Neuronal stem cell (in vitro differentiated cells): Measurements from ENCODE around the gene COLEC12.
A peak's percentile ranks its signal among the peaks of the same experiment; 100 is the strongest.

ENCODE experiments used
- DNase-seq: peaks from one replicate; pipeline ENCODE4 v3.0.0-alpha.2; 2013; ENCODE audit warnings: low spot score
- H2AFZ ChIP-seq: one replicate; pipeline ENCODE4 v1.6.1; 2013; ENCODE audit warnings: mild to moderate bottlenecking, low read length, inconsistent platforms
- H2AK5ac ChIP-seq: 2 replicates; pipeline ENCODE4 v1.6.1; 2013; ENCODE audit warnings: low read depth, mild to moderate bottlenecking, inconsistent platforms, low read length, moderate library complexity, mixed read lengths
- H2BK120ac ChIP-seq: 2 replicates; pipeline ENCODE4 v1.6.1; 2013; ENCODE audit warnings: low read depth, mild to moderate bottlenecking, inconsistent platforms, low read length, moderate library complexity, mixed read lengths
- H2BK12ac ChIP-seq: one replicate; pipeline ENCODE4 v1.6.1; 2013; ENCODE audit warnings: low read length, inconsistent platforms
- H2BK15ac ChIP-seq: 2 replicates; pipeline ENCODE4 v1.6.1; 2013; ENCODE audit warnings: mild to moderate bottlenecking, low read length, inconsistent platforms, mixed read lengths
- H2BK5ac ChIP-seq: one replicate; pipeline ENCODE4 v1.6.1; 2013; ENCODE audit warnings: inconsistent platforms, mild to moderate bottlenecking, low read length, moderate library complexity
- H3K14ac ChIP-seq: one replicate; pipeline ENCODE4 v1.6.1; 2013; ENCODE audit warnings: low read length, inconsistent platforms
- H3K18ac ChIP-seq: 2 replicates; pipeline ENCODE4 v1.6.1; 2013; ENCODE audit warnings: low read length, inconsistent platforms
- H3K23ac ChIP-seq: 2 replicates; pipeline ENCODE4 v1.6.1; 2013; ENCODE audit warnings: low read depth, mild to moderate bottlenecking, mixed read lengths, low read length, inconsistent platforms; ENCODE audit not compliant: poor library complexity
- H3K27ac ChIP-seq: replicated peaks from 3 replicates; pipeline ENCODE4 v1.5.1; 2013; ENCODE audit warnings: low read length, inconsistent platforms
- H3K27me3 ChIP-seq, 3 experiments: 2 replicates each; pipeline ENCODE4 v1.6.1; 2013; ENCODE audit warnings: low read length in 3 of 3, mild to moderate bottlenecking in 2 of 3, inconsistent platforms in 1 of 3, low read depth in 1 of 3, mixed read lengths in 1 of 3, moderate library complexity in 1 of 3; ENCODE audit not compliant: control insufficient read depth in 3 of 3, insufficient read depth in 3 of 3
- H3K36me3 ChIP-seq, 2 donors: replicated peaks in 1 of 2; 2 replicates each; pipeline ENCODE4 v1.6.1; 2013; ENCODE audit warnings: low read length in 2 of 2; ENCODE audit not compliant: control insufficient read depth in 2 of 2, insufficient read depth in 2 of 2
- H3K4ac ChIP-seq: 2 replicates; pipeline ENCODE4 v1.6.1; 2013; ENCODE audit warnings: inconsistent platforms, mild to moderate bottlenecking, low read length, moderate library complexity
- H3K4me1 ChIP-seq, 2 donors: 1 replicate in 1 of 2; 2 replicates in 1 of 2; pipeline ENCODE4 v1.6.1; 2013; ENCODE audit warnings: low read length in 2 of 2, low read depth in 1 of 2; ENCODE audit not compliant: control insufficient read depth in 2 of 2, insufficient read depth in 1 of 2
- H3K4me2 ChIP-seq: one replicate; pipeline ENCODE4 v1.6.1; 2013; ENCODE audit warnings: mild to moderate bottlenecking, low read length, inconsistent platforms; ENCODE audit not compliant: insufficient read depth, poor library complexity, severe bottlenecking
- H3K4me3 ChIP-seq, 2 donors: 2 replicates each; pipeline ENCODE4 v1.5.1; 2013; ENCODE audit warnings: low read length in 2 of 2, mild to moderate bottlenecking in 2 of 2, inconsistent platforms in 1 of 2, moderate library complexity in 1 of 2
- H3K79me1 ChIP-seq: one replicate; pipeline ENCODE4 v1.6.1; 2013; ENCODE audit warnings: low read depth, mild to moderate bottlenecking, inconsistent platforms, low read length, moderate library complexity
- H3K9ac ChIP-seq: one replicate; pipeline ENCODE4 v1.6.1; 2013; ENCODE audit warnings: mild to moderate bottlenecking, low read depth, low read length, inconsistent platforms; ENCODE audit not compliant: poor library complexity
- H3K9me3 ChIP-seq, 2 donors: replicated peaks in 1 of 2; 2 replicates each; pipeline versions ENCODE3 to v1.6.1; 2013; ENCODE audit warnings: low read length in 2 of 2, mild to moderate bottlenecking in 2 of 2, inconsistent platforms in 1 of 2, low read depth in 1 of 2, mixed read lengths in 1 of 2, moderate library complexity in 1 of 2; ENCODE audit not compliant: control insufficient read depth in 2 of 2, insufficient read depth in 1 of 2
- H4K8ac ChIP-seq: one replicate; pipeline ENCODE4 v1.6.1; 2013; ENCODE audit warnings: low read depth, mild to moderate bottlenecking, inconsistent platforms, low read length, moderate library complexity
- H4K91ac ChIP-seq: one replicate; pipeline ENCODE4 v1.6.1; 2013; ENCODE audit warnings: low read length, low read depth, mild to moderate bottlenecking, inconsistent platforms; ENCODE audit not compliant: poor library complexity
- WGBS, 2 donors: extraction: QIAGEN DNeasy Blood & Tissue Kit; methylation state at CpG; one replicate each; pipeline ENCODE4 v1.1.7; 2013; ENCODE audit warnings: missing lambda C conversion rate in 2 of 2, mixed read lengths in 1 of 2; ENCODE audit not compliant: insufficient read length in 2 of 2, insufficient replicate concordance in 1 of 2; ENCODE audit errors: extremely low coverage in 2 of 2; 5-methylcytosine and 5-hydroxymethylcytosine counted together

The COLEC12 gene

DNA sequence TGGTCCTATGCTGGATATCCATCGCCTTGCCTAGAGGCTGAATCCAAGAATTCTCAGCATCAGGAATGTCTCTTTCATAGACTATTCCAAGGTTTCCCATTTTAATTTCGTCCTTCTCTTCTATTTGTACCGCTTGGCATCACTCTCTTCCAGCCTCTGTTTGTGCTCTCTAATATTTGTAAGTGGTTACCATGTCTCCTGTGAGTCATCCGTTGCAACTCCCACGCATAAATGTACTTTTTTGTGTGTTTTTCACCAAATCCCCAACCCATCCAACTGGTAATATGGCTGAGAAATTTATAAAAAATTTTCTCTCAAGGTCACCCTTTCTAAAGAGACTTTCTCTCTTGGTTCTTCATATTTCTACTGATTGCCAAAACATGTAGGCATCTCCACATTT, 21.8 kb downstream of the COLEC12 start:
- H2AFZ ChIP-seq: no peak overlapping the region
- no peak overlapping the region for H2BK5ac ChIP-seq
- DNase-seq: no peak
- H3K9ac ChIP-seq: no peak overlapping the region
- no peak overlapping the region for H4K91ac ChIP-seq
- no peak overlapping the region for H3K27ac ChIP-seq
- H3K23ac ChIP-seq: no peak overlapping the region
- no peak overlapping the region for H4K8ac ChIP-seq
- no peak overlapping the region for H3K4me2 ChIP-seq
- no peaks in the 10 kb centered on the region for H3K9me3 ChIP-seq
- no peak overlapping the region for H3K4me3 ChIP-seq
- no peak overlapping the region for H3K4ac ChIP-seq
- H2BK15ac ChIP-seq: no peak overlapping the region
- no peak overlapping the region for H2BK120ac ChIP-seq
- H3K79me1 ChIP-seq: no peaks in the 10 kb centered on the region
- no CpG with 5 or more reads among the region's 5 CpGs for WGBS, 2 donors
- no peaks in the 10 kb centered on the region for H3K27me3 ChIP-seq
- no peak overlapping the region for H3K18ac ChIP-seq
- H3K14ac ChIP-seq: no peak overlapping the region
- H2AK5ac ChIP-seq: no peak overlapping the region
- peaks cover 0 to 5% of the 10 kb centered on the region in 2 donors for H3K4me1 ChIP-seq
- no peaks in the 10 kb centered on the region for H3K36me3 ChIP-seq
- no peak overlapping the region for H2BK12ac ChIP-seq

DNA sequence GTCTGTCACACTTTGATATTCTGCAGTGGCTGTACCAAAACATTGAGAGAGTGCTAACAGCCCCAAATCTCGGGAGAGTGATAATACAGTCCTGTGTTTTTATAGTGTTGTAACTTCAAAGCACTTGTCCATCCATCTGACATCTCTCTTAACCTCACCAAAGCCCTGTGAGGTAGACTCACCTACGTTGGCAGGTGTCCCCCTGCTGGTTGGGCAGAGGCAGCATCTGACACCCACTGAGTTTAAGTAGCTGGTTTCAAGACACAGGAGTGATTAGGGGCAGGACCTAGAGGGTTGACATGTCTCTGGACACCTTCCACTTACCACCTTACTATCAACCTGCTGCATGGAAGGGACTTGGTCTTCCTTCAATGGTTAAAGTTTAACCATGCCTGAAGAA, 22.9 kb downstream of the COLEC12 start:
- Histone ChIP-seq H3K36me3 (no peaks in the 10 kb centered on the region), H3K79me1 (no peaks in the 10 kb centered on the region), H3K4me3 (no peak overlapping the region), H2BK120ac (no peak overlapping the region), H3K18ac (no peak overlapping the region), H2BK5ac (no peak overlapping the region), H3K4ac (no peak overlapping the region), H2BK15ac (no peak overlapping the region), H3K23ac (no peak overlapping the region), H3K4me1 (peaks cover 0 to 5% of the 10 kb centered on the region in 2 donors), H3K27ac (no peak overlapping the region), H3K9ac (no peak overlapping the region), H3K14ac (no peak overlapping the region), H2AK5ac (no peak overlapping the region), H2AFZ (no peak overlapping the region), H4K91ac (no peak overlapping the region), H4K8ac (no peak overlapping the region), H3K9me3 (no peaks in the 10 kb centered on the region), H2BK12ac (no peak overlapping the region), H3K4me2 (no peak overlapping the region), H3K27me3 (no peaks in the 10 kb centered on the region)
- DNase-seq: no peak
- WGBS, 2 donors: no CpG with 5 or more reads among the region's 2 CpGs

DNA sequence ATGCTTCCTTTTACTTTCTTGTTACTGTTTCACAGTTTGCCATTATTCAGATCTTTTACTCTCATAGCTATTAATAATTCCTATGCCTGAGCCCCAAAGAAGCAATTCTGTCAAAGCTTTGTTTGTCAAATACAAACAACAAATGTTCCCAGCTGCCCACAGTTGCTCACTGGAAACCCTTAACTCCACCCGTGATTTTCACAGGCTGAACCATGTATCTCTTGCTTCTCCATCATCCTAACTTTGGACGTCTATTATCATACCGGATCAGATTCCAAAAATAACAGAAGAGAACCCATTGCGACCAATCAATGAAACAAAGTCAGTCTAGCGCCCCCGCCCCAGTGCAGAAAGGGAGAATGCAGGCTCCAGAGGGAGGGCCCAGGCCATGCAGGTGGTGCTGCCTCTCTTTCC, 24.2 kb downstream of the COLEC12 start:
- no peak overlapping the region for H3K18ac ChIP-seq
- H2BK15ac ChIP-seq: no peak overlapping the region
- H3K23ac ChIP-seq: no peak overlapping the region
- H3K9me3 ChIP-seq: no peaks in the 10 kb centered on the region
- no peak overlapping the region for H2BK120ac ChIP-seq
- no peak overlapping the region for H3K4me3 ChIP-seq
- H2AK5ac ChIP-seq: no peak overlapping the region
- DNase-seq: no peak
- H3K4me1 ChIP-seq: peaks cover 0 to 5% of the 10 kb centered on the region in 2 donors
- H3K4me2 ChIP-seq: no peak overlapping the region
- H3K27me3 ChIP-seq: no peaks in the 10 kb centered on the region
- H2AFZ ChIP-seq: no peak overlapping the region
- no peak overlapping the region for H2BK12ac ChIP-seq
- no peak overlapping the region for H3K27ac ChIP-seq
- H3K14ac ChIP-seq: no peak overlapping the region
- H3K4ac ChIP-seq: no peak overlapping the region
- H3K79me1 ChIP-seq: no peaks in the 10 kb centered on the region
- WGBS, 2 donors: no CpG with 5 or more reads among the region's 6 CpGs
- H4K91ac ChIP-seq: no peak overlapping the region
- no peak overlapping the region for H4K8ac ChIP-seq
- no peaks in the 10 kb centered on the region for H3K36me3 ChIP-seq
- no peak overlapping the region for H2BK5ac ChIP-seq
- no peak overlapping the region for H3K9ac ChIP-seq

DNA sequence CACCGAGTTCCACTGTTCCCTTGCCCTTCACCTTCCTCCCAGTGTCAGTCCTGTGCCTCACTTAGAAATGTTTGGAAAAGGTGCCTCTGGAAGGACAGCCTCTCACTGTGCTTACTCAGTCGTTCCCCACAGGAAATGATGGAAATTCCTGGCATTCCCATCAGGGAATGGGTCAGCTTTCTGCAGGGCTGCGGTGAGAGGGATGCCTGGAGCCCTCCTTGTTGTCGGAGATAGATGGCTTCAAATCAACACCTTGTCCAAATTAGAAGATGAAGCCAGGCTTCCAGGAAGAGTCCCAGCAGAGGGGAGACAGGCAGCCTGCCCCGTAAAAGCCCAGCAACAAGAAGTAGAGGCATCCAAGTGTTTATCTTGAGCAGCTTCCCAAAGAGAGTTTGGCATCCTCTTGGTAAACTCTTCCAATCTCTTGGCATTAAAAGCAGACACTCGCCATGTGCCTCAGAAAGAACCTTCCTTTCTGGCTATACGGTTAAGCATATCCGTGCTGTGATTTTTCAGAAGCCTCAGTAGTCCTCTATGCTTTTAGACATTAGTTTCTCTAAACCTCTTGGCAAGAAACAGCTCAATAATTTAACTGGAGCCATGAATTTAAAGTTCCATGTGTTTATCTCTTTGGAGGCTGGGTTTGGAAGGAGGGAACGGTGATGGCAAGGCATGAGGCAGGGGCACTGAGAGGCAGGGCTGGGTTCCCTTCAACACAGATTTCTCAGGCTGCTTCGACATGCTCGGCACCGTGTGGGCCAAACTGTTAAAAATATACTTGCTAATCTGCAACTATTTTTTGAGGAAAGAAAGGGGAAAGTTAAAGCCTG, 25.1 kb downstream of the COLEC12 start:
- Histone ChIP-seq H3K14ac (no peak overlapping the region), H2AK5ac (no peak overlapping the region), H3K23ac (no peak overlapping the region), H2BK15ac (no peak overlapping the region), H3K27me3 (no peaks in the 10 kb centered on the region), H2BK12ac (no peak overlapping the region), H2AFZ (no peak overlapping the region), H3K27ac (no peak overlapping the region), H3K4me2 (no peak overlapping the region), H3K9ac (no peak overlapping the region), H4K8ac (no peak overlapping the region), H3K9me3 (no peaks in the 10 kb centered on the region), H3K18ac (peak overlapping the region; percentile 32), H3K4me1 (peaks cover 0 to 5% of the 10 kb centered on the region in 2 donors), H4K91ac (no peak overlapping the region), H2BK5ac (no peak overlapping the region), H2BK120ac (no peak overlapping the region), H3K79me1 (no peaks in the 10 kb centered on the region), H3K4me3 (no peak overlapping the region), H3K36me3 (no peaks in the 10 kb centered on the region), H3K4ac (no peak overlapping the region)
- WGBS, 2 donors: no CpG with 5 or more reads among the region's 12 CpGs
- no peak for DNase-seq
